Measurements from ENCODE around the gene SNED1.

DNA sequence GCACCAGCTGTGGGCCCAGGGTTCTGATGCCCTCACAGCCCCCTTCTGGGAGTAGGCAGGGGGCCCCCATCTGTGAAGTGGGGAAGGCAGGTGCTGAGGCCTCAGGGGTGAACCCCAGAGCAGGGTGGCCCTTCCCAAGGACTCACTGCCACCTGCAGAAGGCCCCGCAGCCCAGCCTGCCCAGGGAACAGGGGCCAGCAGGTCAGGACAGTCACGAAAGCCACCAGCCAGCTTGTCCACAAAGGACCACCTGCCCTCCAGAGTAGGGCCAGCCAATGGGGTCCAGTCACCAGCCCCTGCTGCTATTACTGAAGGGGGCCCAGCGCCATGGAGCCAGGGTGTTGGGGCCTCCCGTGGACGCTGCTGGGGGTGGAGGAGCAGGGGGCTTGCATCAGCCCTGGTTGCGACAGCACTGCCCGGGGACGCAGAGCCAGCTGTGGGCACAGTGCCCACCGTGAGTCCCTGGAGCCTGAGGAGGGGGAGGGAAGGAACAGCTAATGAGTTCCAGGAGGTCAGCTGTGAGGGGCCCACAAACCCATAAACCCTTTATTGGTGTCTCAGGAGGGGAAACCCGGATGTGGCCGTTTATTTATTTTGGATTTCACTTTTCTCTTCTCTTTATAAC lies 11.5 kb upstream of the SNED1 start:
- TF ChIP-seq CTCF (conservative IDR thresholded peaks at IDR 0.05; ENCODE audit: low read length) (no peak), EZH2phosphoT487 (IDR thresholded peaks at IDR 0.05; ENCODE audit: borderline replicate concordance) (no peak)

All from Loucy (cell line).